NB4 (cell line): ENCODE data around the gene UNC119.

Experiments
- DNase-seq: peaks from one replicate; pipeline ENCODE4 v3.0.0; 2010; ENCODE audit warnings: low read depth
- H3K4me3 ChIP-seq: one replicate; pipeline ENCODE4 v1.5.1; 2011; ENCODE audit warnings: mild to moderate bottlenecking, low read depth, low read length, moderate library complexity
- MYC ChIP-seq: IDR thresholded peaks from 2 replicates; pipeline ENCODE4 v1.6.1; 2011; ENCODE audit warnings: low read depth, low read length
- POLR2A ChIP-seq: IDR thresholded peaks from 2 replicates; pipeline ENCODE4 v1.6.1; 2011; ENCODE audit warnings: mild to moderate bottlenecking; ENCODE audit not compliant: insufficient read length; ENCODE audit errors: extremely low read depth
- TF ChIP-seq, protein P1 (sequence below): IDR thresholded peaks from 2 replicates; pipeline ENCODE4 v1.6.1; 2011; ENCODE audit warnings: low read depth, low read length
- TF ChIP-seq, protein P2 (sequence below): IDR thresholded peaks from one replicate; pipeline ENCODE4 v1.5.1; 2012; ENCODE audit warnings: low read depth, low read length

Gene UNC119

DNA sequence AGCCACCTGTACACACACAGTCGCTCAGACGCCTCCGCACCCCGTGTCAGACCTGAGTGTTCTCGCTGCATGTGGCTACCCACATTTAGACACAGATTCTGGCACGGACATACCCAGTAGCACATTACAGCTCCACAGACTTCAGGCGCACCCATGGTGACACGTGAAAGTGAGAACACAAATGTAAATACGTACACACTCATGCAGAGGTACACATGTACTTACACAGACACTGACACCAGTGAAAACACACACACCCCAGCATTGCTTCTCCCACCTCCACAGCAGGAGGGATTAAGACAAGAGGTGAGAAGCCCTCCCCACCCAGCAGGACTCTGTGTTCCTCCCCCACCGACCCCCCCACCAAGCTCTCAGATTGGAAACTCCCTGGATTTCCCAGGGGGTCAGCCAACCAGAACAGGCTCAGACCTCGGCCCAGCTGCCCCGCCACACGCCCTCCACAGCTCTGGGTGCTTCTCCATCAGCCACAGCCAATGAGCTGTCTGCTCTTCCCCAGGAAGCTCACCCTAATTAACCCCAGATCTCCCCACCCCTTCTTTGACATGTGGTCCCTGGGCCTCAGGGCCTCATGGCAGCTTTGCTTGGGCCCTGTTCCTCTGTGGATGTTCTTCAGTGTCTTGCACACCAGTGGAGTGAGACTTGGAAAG is 51.6 kb downstream of the UNC119 start:
- DNase-seq: peak; percentile 38
- no peak overlapping the region for H3K4me3 ChIP-seq
- no peak for TF ChIP-seq POLR2A
- TF ChIP-seq, protein P1, sequence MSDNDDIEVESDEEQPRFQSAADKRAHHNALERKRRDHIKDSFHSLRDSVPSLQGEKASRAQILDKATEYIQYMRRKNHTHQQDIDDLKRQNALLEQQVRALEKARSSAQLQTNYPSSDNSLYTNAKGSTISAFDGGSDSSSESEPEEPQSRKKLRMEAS: peak; percentile 58; the same call in 1 of the 2 replicates

DNA sequence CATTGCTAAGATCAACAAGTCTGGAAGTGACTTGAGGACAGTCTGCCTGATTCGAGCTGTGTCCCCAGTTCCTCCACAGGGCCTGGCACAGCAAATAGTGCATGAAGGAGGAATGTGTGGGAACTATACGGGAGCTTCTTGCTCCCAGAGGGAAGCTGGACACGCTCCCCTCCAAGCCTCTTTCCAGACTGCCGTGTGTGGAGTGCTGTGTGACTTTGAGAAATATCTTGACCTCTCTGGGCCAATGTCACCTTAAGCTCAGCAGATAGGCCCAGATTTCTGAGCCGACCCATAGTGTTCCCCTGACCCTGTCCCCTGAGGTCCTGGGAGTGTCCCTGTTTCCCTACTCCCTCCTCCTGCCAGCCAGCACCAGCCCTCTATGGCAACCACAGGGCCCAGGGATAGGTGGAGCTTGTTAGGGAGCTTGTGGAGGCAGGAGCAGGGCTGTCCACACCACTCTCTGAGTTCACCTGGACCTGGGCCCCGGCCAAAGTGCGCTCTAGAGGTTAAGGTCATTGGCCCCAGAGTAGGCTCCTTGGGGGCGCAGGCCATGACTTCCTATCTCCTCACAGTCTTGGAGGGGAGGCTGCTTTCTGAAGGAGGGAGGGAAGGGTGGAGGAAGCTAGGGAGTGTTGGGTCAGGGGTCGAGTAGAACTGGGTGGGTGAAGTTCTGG is 52.6 kb downstream of the UNC119 start:
- TF ChIP-seq, protein P2, sequence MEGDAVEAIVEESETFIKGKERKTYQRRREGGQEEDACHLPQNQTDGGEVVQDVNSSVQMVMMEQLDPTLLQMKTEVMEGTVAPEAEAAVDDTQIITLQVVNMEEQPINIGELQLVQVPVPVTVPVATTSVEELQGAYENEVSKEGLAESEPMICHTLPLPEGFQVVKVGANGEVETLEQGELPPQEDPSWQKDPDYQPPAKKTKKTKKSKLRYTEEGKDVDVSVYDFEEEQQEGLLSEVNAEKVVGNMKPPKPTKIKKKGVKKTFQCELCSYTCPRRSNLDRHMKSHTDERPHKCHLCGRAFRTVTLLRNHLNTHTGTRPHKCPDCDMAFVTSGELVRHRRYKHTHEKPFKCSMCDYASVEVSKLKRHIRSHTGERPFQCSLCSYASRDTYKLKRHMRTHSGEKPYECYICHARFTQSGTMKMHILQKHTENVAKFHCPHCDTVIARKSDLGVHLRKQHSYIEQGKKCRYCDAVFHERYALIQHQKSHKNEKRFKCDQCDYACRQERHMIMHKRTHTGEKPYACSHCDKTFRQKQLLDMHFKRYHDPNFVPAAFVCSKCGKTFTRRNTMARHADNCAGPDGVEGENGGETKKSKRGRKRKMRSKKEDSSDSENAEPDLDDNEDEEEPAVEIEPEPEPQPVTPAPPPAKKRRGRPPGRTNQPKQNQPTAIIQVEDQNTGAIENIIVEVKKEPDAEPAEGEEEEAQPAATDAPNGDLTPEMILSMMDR: no peak
- TF ChIP-seq MYC (no peak), POLR2A (no peak)
- TF ChIP-seq, protein P1: no peak
- no peak overlapping the region for H3K4me3 ChIP-seq
- no peak for DNase-seq

DNA sequence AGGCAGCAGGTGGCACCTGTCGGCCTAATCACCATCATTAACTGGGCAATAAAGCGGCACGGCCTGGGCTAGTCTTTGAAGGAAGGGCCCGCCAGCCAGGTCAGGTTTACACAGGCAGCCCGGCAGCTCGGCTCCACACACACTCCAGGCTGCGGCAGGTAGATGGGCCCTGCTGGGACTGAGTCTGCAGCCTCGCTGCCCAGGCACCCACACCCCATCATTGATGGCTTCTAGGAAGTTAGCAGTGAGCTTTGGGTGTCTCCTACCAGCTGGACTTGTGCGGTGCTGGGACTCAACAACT is 53.1 kb downstream of the UNC119 start:
- TF ChIP-seq POLR2A (no peak), MYC (no peak)
- TF ChIP-seq, protein P1: no peak
- TF ChIP-seq, protein P2: no peak
- DNase-seq: no peak
- no peak overlapping the region for H3K4me3 ChIP-seq

GRCh38 chr17:28498652-28499363 is 53.6 kb downstream of the UNC119 start:
- H3K4me3 ChIP-seq: no peak overlapping the region
- DNase-seq: no peak
- TF ChIP-seq POLR2A (no peak), MYC (no peak)
- TF ChIP-seq, protein P1: no peak
- TF ChIP-seq, protein P2: no peak

GRCh38 chr17:28497931-28498330 is 54.5 kb downstream of the UNC119 start:
- TF ChIP-seq POLR2A (no peak), MYC (no peak)
- TF ChIP-seq, protein P2: no peak
- TF ChIP-seq, protein P1: no peak
- no peak overlapping the region for H3K4me3 ChIP-seq
- no peak for DNase-seq
